ENCODE measurements around the gene SCN10A.

The SCN10A gene

GRCh38 chr3:38816026-38816425 lies at the start of gene SCN10A:
SCN10A (minus strand) TSS chr3:38816217; CDS start chr3:38794010, 22,207 bp downstream.
- DNase-seq: no peak

GRCh38 chr3:38853011-38853410 lies 37.0 kb upstream of the SCN10A start:
- no peak for DNase-seq

- peak in 2 of 56 donors; percentile 3 to 20 for DNase-seq
These were observed 27.9 kb upstream of the SCN10A start for GRCh38 chr3:38843898-38844297.

- DNase-seq: no peak
These were observed 26.4 kb upstream of the SCN10A start for GRCh38 chr3:38842266-38842965.

- DNase-seq: no peak
These were observed 25.0 kb upstream of the SCN10A start for GRCh38 chr3:38840987-38841386.

GRCh38 chr3:38837358-38837757 lies 21.3 kb upstream of the SCN10A start:
- no peak for DNase-seq

- DNase-seq: no peak
These were observed 20.5 kb upstream of the SCN10A start for GRCh38 chr3:38836561-38836960.

GRCh38 chr3:38835939-38836338 lies 19.9 kb upstream of the SCN10A start:
- no peak for DNase-seq

GRCh38 chr3:38834717-38835116 lies 18.7 kb upstream of the SCN10A start:
- no peak for DNase-seq

GRCh38 chr3:38834110-38834509 lies 18.1 kb upstream of the SCN10A start:
- DNase-seq: no peak

- no peak for DNase-seq
These were observed 13.4 kb upstream of the SCN10A start for GRCh38 chr3:38829404-38829803.

GRCh38 chr3:38828681-38829080 lies 12.7 kb upstream of the SCN10A start:
- no peak for DNase-seq

- DNase-seq: no peak
These were observed 11.8 kb upstream of the SCN10A start for GRCh38 chr3:38827791-38828190.

- DNase-seq: no peak
These were observed 10.0 kb upstream of the SCN10A start for GRCh38 chr3:38826001-38826400.

- no peak for DNase-seq
These were observed 8.3 kb upstream of the SCN10A start for GRCh38 chr3:38824349-38824748.

- peak in 1 of 56 donors; percentile 7 for DNase-seq
These were observed 7.7 kb upstream of the SCN10A start for GRCh38 chr3:38823722-38824121.

GRCh38 chr3:38823186-38823585 lies 7.2 kb upstream of the SCN10A start:
- DNase-seq: no peak

- DNase-seq: no peak
These were observed 4.2 kb downstream of the SCN10A start for GRCh38 chr3:38811822-38812221.

- peak in 2 of 56 donors; percentile 3 to 12 for DNase-seq
These were observed 10.1 kb downstream of the SCN10A start for GRCh38 chr3:38805765-38806386.

- no peak for DNase-seq
These were observed 11.0 kb downstream of the SCN10A start for GRCh38 chr3:38805004-38805403.

- no peak for DNase-seq
These were observed 15.5 kb downstream of the SCN10A start for GRCh38 chr3:38800511-38800910.

- DNase-seq: no peak
These were observed 22.3 kb downstream of the SCN10A start for GRCh38 chr3:38793721-38794120.

- no peak for DNase-seq
These were observed 23.0 kb downstream of the SCN10A start for GRCh38 chr3:38792983-38793382.
